OCI-LY3 (cell line): ENCODE measurements around the gene GLP1R.

Experiments used
- H2AFZ ChIP-seq: fragments of 200-600, 300-600 bp; shearing (Covaris generic); 2 replicates; pipeline ENCODE4 v1.6.0; 2014; ENCODE audit warnings: antibody characterized with exemption, low read depth, low read length
- H3K27ac ChIP-seq: fragments of 200-600, 300-600 bp; sonication (generic); 2 replicates; pipeline ENCODE4 v1.5.1; 2014; ENCODE audit warnings: mild to moderate bottlenecking, low read length, moderate library complexity, mixed read lengths
- H3K27me3 ChIP-seq: fragments of 200-600, 300-600 bp; sonication (generic); 2 replicates; pipeline ENCODE4 v1.6.1; 2014; ENCODE audit warnings: low read depth, low read length, mixed read lengths
- H3K36me3 ChIP-seq: fragments of 200-600, 300-600 bp; sonication (generic); replicated peaks from 2 replicates; pipeline ENCODE3; 2014; ENCODE audit warnings: low read depth, low read length, mixed read lengths
- H3K4me1 ChIP-seq: fragments of 300-600, 200-600 bp; sonication (generic); 2 replicates; pipeline ENCODE4 v1.6.1; 2014; ENCODE audit warnings: low read length, mixed read lengths
- H3K4me2 ChIP-seq: fragments of 200-600, 300-600 bp; sonication (generic); 2 replicates; pipeline ENCODE4 v1.6.1; 2014; ENCODE audit warnings: low read length, mixed read lengths
- H3K4me3 ChIP-seq: fragments of 300-600, 200-600 bp; sonication (generic); 2 replicates; pipeline ENCODE4 v1.5.1; 2014; ENCODE audit warnings: antibody characterized with exemption, mild to moderate bottlenecking, low read length, moderate library complexity
- H3K79me2 ChIP-seq: fragments of 300-600, 200-600 bp; shearing (Covaris generic); 2 replicates; pipeline ENCODE4 v1.6.1; 2014; ENCODE audit warnings: mild to moderate bottlenecking, low read length, mixed read lengths
- H3K9ac ChIP-seq: fragments of 300-600, 200-600 bp; shearing (Covaris generic); 2 replicates; pipeline ENCODE4 v1.6.0; 2014; ENCODE audit warnings: mild to moderate bottlenecking, low read length, moderate library complexity
- H3K9me3 ChIP-seq: fragments of 200-600, 300-600 bp; shearing (Covaris generic); 2 replicates; pipeline ENCODE4 v1.6.1; 2014; ENCODE audit warnings: low read length, mixed read lengths; ENCODE audit not compliant: insufficient read depth
- H4K20me1 ChIP-seq: fragments of 200-600, 300-600 bp; sonication (generic); 2 replicates; pipeline ENCODE4 v1.6.1; 2016; ENCODE audit warnings: low read length, mixed read lengths; ENCODE audit not compliant: insufficient read depth
- EZH2phosphoT487 ChIP-seq: fragments of 200-600 bp; shearing (Covaris generic); IDR thresholded peaks from 2 replicates; pipeline ENCODE4 v1.6.1; 2018; ENCODE audit warnings: antibody characterized with exemption, mixed run types, low read depth
- TF ChIP-seq, protein P1 (sequence below): fragments of 200-600, 300-600 bp; sonication (generic); IDR thresholded peaks from 2 replicates; pipeline ENCODE4 v1.5.1; 2014; ENCODE audit warnings: antibody characterized with exemption, low read length, low read depth

Gene GLP1R

DNA sequence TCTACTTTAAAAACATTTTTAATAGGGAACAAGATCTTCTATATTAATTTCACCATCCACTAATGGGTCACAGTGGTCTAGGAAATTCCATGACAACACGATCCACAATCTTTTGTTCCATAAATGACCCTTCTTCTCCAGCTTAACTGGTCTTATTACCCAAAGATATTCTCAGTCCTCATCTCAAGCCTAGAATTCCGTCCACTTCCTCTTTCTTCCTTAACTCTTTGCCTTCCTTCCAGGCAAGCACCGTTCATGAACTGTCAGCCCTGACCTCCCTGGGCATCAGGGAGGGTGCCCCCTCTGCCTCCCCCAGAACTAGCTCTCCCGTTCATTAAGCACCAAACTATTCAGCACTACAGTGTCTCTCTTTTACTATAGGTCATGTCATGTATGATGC is 58.5 kb downstream of the GLP1R start:
- no peaks in the 10 kb centered on the region for H3K79me2 ChIP-seq
- no peak overlapping the region for H3K27ac ChIP-seq
- H3K4me2 ChIP-seq = 0 out of 2 replicates have a peak overlapping the region, but pooled peaks have one; percentile 7
- no peaks in the 10 kb centered on the region for H3K27me3 ChIP-seq
- TF ChIP-seq, protein P1, sequence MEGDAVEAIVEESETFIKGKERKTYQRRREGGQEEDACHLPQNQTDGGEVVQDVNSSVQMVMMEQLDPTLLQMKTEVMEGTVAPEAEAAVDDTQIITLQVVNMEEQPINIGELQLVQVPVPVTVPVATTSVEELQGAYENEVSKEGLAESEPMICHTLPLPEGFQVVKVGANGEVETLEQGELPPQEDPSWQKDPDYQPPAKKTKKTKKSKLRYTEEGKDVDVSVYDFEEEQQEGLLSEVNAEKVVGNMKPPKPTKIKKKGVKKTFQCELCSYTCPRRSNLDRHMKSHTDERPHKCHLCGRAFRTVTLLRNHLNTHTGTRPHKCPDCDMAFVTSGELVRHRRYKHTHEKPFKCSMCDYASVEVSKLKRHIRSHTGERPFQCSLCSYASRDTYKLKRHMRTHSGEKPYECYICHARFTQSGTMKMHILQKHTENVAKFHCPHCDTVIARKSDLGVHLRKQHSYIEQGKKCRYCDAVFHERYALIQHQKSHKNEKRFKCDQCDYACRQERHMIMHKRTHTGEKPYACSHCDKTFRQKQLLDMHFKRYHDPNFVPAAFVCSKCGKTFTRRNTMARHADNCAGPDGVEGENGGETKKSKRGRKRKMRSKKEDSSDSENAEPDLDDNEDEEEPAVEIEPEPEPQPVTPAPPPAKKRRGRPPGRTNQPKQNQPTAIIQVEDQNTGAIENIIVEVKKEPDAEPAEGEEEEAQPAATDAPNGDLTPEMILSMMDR = no peak
- no peak for TF ChIP-seq EZH2phosphoT487
- peaks cover 22% of the 10 kb centered on the region for H3K4me1 ChIP-seq
- H4K20me1 ChIP-seq = 0 out of 2 replicates have a peak, but pooled peaks cover 6% of the 10 kb centered on the region
- no peak overlapping the region for H3K9ac ChIP-seq
- no peak overlapping the region for H3K4me3 ChIP-seq
- no peak overlapping the region for H2AFZ ChIP-seq
- peaks cover 13% of the 10 kb centered on the region for H3K36me3 ChIP-seq
- H3K9me3 ChIP-seq = no peaks in the 10 kb centered on the region

DNA sequence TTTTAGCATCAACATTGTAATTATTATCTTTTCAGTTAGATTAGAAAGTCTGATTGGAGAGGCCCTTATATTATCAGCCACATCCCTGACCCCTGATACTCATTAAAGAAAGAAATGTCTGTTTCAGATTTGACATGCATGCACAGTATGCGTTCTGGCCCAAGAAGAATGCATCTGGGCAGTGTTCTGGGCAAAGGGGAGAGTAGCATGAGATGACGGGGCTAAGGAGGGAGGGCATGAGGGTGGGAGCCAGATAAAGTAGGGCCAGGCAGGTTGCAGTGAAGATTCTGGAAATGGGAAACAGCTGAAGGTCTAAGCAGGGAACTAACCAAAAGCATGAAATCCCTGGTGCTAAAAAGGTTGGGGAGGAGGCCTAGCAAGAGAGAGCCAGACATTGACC is 59.1 kb downstream of the GLP1R start:
- H3K9me3 ChIP-seq = no peaks in the 10 kb centered on the region
- H3K27me3 ChIP-seq = no peaks in the 10 kb centered on the region
- 0 out of 2 replicates have a peak, but pooled peaks cover 6% of the 10 kb centered on the region for H4K20me1 ChIP-seq
- no peak overlapping the region for H3K27ac ChIP-seq
- H3K4me3 ChIP-seq = no peak overlapping the region
- no peak overlapping the region for H2AFZ ChIP-seq
- 0 out of 2 replicates have a peak overlapping the region, but pooled peaks have one; percentile 7 for H3K4me2 ChIP-seq
- no peaks in the 10 kb centered on the region for H3K79me2 ChIP-seq
- no peak overlapping the region for H3K9ac ChIP-seq
- H3K4me1 ChIP-seq = peaks cover 17% of the 10 kb centered on the region
- peaks cover 13% of the 10 kb centered on the region for H3K36me3 ChIP-seq
- TF ChIP-seq EZH2phosphoT487 = no peak
- TF ChIP-seq, protein P1 = no peak

DNA sequence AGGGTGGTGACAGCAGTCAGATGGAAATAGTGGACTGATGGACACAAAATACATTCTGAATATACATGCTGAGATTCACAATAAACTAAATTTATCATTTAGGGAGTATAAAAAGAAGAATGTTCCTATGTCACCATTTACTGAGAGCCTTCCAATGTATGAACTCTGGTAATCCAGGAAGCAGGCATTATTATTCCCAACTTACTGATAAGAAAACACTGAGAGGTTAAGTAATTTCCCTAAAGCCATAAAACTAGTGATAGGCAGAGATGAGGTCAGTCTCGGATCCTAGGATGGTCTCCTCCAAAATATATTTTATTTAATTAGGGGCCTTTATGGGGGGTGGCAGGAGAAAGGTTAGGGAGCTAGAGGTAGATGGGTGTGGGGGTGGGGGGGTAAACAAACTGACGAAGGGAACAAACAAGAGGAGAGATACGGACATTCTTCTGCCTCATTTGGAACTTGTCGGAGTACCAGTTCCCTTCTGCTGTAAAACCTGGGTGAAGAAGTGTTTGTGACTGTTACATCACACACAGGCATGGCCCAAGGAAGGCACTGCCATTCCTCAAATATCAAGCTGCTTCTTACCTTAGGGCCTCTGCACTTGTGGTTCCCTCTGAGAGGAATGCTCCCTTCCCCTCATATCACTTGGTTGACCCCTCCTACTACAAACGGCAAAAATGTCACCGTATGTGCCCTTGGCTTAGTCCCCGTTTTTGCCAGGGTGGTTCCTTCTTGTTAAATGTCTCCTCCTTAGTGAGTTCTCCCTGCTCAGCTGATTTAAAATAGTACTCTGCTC is 59.7 kb downstream of the GLP1R start:
- Histone ChIP-seq H3K9ac (no peak overlapping the region), H3K79me2 (no peaks in the 10 kb centered on the region), H3K27ac (no peak overlapping the region), H3K36me3 (peaks cover 13% of the 10 kb centered on the region), H3K9me3 (no peaks in the 10 kb centered on the region), H3K4me1 (peaks cover 11% of the 10 kb centered on the region), H4K20me1 (0 out of 2 replicates have a peak, but pooled peaks cover 6% of the 10 kb centered on the region), H3K4me2 (no peak overlapping the region), H2AFZ (no peak overlapping the region), H3K27me3 (no peaks in the 10 kb centered on the region), H3K4me3 (no peak overlapping the region)
- TF ChIP-seq, protein P1 = no peak
- no peak for TF ChIP-seq EZH2phosphoT487

DNA sequence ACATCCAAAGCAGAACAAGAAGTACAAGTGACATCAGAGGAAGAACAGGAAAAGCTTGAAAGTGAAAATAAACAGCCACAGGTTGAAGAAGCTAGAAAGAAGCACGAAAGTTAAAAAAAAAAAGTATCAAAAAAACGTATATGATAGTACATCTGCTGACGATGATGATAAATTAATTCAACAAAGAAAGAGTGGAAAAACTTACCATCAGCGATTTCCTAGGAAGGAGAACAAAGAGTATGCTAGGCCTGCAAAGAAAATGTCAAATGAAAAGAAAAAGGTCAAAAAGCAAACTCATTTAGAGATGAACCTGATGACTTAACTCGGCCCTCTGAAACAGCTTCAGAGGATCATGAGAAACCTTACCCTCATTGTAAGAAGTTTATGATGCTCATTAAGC is 62.7 kb downstream of the GLP1R start:
- no peaks in the 10 kb centered on the region for H3K79me2 ChIP-seq
- no peak overlapping the region for H2AFZ ChIP-seq
- H3K27me3 ChIP-seq = no peaks in the 10 kb centered on the region
- no peaks in the 10 kb centered on the region for H3K9me3 ChIP-seq
- no peak overlapping the region for H3K4me3 ChIP-seq
- peaks cover 24% of the 10 kb centered on the region for H3K4me1 ChIP-seq
- H3K9ac ChIP-seq = no peak overlapping the region
- no peak for TF ChIP-seq EZH2phosphoT487
- TF ChIP-seq, protein P1 = no peak
- H3K4me2 ChIP-seq = no peak overlapping the region
- no peak overlapping the region for H3K27ac ChIP-seq
- 0 out of 2 replicates have a peak, but pooled peaks cover 6% of the 10 kb centered on the region for H4K20me1 ChIP-seq
- H3K36me3 ChIP-seq = peaks cover 13% of the 10 kb centered on the region
